WI38 (cell line): ENCODE measurements around the gene PCDHGB5.

Experiments used
- H3K4me3 ChIP-seq: 2 replicates; pipeline ENCODE4 v1.5.1; 2011; ENCODE audit warnings: low read depth, mild to moderate bottlenecking, control low read depth, low read length
- TF ChIP-seq, protein P1 (sequence below): IDR thresholded peaks from 2 replicates; pipeline ENCODE4 v1.5.1; 2012; ENCODE audit warnings: low read depth, mild to moderate bottlenecking, control low read depth, low read length

Gene PCDHGB5

DNA sequence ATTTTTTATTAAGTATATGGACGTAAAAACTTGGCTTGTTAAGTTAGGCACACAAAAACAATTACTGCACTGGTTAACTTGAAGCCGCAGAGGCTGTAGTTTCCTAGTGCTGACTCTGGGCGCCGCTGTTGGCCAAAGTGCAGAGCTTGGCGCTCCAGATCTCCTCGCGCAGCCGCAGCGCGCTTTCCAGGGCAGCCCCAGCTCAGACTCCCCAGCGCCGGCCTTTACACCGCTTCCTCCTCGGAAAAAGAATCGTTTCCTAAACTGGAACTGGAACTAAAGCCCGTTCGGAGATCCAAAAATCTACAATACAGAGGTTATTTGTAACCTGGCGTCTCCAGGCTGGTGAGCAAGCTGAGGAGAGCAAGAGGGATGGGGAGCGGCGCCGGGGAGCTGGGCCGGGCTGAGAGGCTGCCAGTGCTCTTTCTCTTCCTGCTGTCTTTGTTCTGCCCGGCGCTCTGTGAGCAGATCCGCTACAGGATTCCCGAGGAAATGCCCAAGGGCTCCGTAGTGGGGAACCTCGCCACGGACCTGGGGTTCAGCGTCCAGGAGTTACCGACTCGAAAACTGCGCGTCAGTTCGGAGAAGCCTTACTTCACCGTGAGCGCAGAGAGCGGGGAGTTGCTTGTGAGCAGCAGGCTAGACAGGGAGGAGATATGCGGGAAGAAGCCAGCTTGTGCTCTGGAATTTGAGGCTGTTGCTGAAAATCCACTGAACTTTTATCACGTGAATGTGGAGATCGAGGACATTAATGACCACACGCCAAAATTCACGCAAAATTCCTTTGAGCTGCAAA is at the start of gene PCDHGB5:
PCDHGB5 (plus strand) TSS at position 192 of the 796 bp plus-strand sequence; CDS start at position 373, 181 bp downstream.
- H3K4me3 ChIP-seq: peak within 1 kb of the TSS; percentile 51
- TF ChIP-seq, protein P1, sequence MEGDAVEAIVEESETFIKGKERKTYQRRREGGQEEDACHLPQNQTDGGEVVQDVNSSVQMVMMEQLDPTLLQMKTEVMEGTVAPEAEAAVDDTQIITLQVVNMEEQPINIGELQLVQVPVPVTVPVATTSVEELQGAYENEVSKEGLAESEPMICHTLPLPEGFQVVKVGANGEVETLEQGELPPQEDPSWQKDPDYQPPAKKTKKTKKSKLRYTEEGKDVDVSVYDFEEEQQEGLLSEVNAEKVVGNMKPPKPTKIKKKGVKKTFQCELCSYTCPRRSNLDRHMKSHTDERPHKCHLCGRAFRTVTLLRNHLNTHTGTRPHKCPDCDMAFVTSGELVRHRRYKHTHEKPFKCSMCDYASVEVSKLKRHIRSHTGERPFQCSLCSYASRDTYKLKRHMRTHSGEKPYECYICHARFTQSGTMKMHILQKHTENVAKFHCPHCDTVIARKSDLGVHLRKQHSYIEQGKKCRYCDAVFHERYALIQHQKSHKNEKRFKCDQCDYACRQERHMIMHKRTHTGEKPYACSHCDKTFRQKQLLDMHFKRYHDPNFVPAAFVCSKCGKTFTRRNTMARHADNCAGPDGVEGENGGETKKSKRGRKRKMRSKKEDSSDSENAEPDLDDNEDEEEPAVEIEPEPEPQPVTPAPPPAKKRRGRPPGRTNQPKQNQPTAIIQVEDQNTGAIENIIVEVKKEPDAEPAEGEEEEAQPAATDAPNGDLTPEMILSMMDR: peak; percentile 72

DNA sequence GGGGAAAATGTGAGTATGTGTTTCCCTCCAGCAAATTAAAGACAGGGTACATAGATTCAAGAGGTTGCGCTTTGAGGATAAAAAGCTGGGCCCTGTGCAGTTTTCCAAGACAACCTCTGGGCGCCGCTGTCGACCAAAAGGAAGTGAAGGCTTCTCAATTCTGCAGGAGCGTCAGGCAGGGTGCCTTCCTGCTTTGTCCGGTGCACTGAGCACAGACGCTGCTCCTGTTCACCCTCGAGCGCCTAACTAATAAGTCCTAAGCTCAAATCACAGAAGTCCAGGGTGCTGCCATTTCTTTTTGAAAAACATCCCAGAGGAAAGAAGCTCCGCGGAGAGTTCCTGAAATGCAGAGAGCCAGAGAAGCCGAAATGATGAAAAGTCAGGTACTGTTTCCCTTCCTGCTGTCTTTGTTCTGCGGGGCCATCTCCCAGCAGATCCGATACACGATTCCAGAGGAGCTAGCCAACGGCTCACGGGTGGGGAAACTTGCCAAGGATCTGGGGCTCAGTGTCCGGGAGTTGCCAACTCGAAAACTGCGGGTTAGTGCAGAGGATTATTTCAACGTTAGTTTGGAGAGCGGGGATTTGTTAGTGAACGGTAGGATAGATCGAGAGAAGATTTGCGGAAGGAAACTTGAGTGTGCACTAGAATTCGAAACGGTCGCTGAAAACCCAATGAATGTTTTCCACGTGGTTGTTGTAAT is 47.7 kb upstream of the PCDHGB5 start, which contains the start of gene PCDHGB1:
PCDHGB1 (plus strand) TSS at position 183 of the 703 bp plus-strand sequence; CDS start at position 345, 162 bp downstream.
- TF ChIP-seq, protein P1: peak; percentile 94
- H3K4me3 ChIP-seq: peak within 1 kb of the TSS; percentile 72

DNA sequence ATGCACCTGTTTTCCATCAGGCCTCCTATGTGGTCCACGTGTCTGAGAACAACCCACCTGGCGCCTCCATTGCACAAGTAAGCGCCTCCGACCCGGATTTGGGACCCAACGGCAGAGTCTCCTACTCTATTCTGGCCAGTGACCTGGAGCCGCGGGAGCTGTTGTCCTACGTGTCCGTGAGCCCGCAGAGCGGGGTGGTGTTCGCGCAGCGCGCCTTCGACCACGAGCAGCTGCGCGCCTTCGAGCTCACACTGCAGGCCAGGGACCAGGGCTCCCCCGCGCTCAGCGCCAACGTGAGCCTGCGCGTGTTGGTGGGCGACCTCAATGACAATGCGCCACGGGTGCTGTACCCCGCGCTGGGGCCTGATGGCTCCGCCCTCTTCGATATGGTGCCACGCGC is 46.2 kb upstream of the PCDHGB5 start:
- TF ChIP-seq, protein P1: no peak
- H3K4me3 ChIP-seq: no peak overlapping the region

DNA sequence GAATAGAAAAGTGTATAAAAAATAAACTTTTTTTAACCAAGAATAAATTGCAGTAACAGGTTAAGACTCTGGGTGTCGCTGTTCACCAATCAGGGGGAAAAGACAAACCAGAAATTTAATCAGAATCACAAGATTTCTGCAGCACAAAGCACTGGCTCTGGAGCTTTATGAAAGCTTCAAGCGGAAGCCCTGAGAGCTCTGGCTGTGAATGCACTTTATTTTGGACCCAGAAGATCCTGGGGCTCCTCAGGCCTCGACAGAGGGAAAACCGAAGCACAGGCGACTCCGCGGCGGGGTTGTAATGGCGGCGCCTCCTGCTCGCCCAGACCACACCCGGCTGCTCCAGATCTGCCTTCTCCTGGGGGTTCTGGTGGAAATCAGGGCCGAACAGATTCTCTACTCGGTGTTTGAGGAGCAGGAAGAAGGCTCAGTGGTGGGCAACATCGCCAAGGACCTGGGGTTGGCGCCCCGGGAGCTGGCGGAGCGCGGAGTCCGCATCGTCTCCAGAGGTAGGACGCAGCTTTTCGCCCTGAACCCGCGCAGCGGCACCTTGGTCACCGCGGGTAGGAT is 42.8 kb upstream of the PCDHGB5 start, which contains the start of gene PCDHGA4:
PCDHGA4 (plus strand) TSS at position 122 of the 570 bp plus-strand sequence; CDS start at position 209, 87 bp downstream.
- TF ChIP-seq, protein P1: peak; percentile 29; the same call in 1 of the 2 replicates
- H3K4me3 ChIP-seq: no peak within 1 kb of the TSS; the same call in 1 of the 2 replicates

DNA sequence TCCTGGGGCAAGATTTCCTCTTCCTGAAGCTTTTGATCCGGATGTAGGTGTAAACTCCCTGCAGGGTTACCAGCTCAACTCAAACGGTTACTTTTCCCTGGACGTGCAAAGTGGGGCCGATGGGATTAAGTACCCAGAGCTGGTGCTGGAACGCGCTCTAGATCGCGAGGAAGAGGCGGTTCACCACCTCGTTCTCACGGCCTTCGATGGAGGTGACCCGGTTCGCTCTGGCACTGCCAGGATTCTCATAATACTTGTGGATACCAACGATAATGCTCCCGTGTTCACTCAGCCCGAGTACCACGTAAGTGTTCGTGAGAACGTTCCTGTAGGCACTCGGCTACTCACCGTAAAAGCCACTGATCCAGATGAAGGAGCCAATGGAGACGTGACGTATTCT is 42.1 kb upstream of the PCDHGB5 start:
- TF ChIP-seq, protein P1: no peak
- no peak overlapping the region for H3K4me3 ChIP-seq

DNA sequence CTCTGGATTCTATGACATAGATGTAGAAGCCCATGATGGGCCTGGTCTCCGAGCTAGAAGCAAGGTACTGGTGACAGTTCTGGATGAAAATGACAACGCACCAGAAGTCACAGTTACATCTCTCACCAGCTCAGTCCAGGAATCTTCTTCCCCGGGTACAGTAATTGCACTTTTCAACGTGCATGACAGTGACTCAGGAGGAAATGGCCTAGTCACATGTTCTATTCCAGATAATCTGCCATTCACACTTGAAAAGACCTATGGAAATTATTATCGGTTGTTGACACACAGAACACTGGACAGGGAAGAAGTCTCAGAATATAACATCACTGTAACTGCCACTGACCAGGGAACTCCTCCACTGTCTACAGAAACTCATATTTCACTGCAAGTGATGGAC is 41.6 kb upstream of the PCDHGB5 start:
- H3K4me3 ChIP-seq: no peak overlapping the region

More for the DNA sequence above, 41.6 kb upstream of the PCDHGB5 start:
- TF ChIP-seq, protein P1: no peak
